H1 (cell line): Measurements from ENCODE around the gene TMEM165. TPM values are rescaled to one million over a fixed set of nuclear protein-coding genes. Genes with fewer than 3 reads are reported as not detected.

Experiments
- USF2 ChIP-seq: IDR thresholded peaks from 2 replicates; pipeline ENCODE4 v1.6.1; 2011; ENCODE audit warnings: low read length, improper control_type of control experiment
- polyA plus RNA-seq, 7 experiments: library from polyadenylated mRNA; depleted of rRNA in 3 of 7; stranded (reverse) in 5 of 7; unstranded in 2 of 7; fragments of >200 nt in 5 of 7; fragments of 200-250 nt in 2 of 7; gene quantifications; 1 replicate in 5 of 7; 2 replicates in 1 of 7; 4 replicates in 1 of 7; pipeline versions ENCODE4 v1.2.1 to v1.2.3, GENCODE V29; 2011 to 2013; ENCODE audit warnings: missing spikeins in 2 of 7, mixed read lengths in 2 of 7
- total RNA-seq: library from RNA; stranded (reverse); fragmentation: NEBNext Ultra II Directional; extraction: Animal tissue kit (Norgen Biotek cat#: 25700); gene quantifications from 2 replicates; pipeline ENCODE4 v1.2.1, GENCODE V29; 2021
- TF ChIP-seq, protein P1 (sequence below): IDR thresholded peaks from 2 replicates; pipeline ENCODE4 v1.6.1; 2012; ENCODE audit warnings: low read length, inconsistent platforms

Gene TMEM165
- total and polyA plus RNA-seq, 2 of the 8 experiments (the other 6 are each of a cell fraction or from before 2014, with no cell fraction given) = 85.5 to 125 TPM

DNA sequence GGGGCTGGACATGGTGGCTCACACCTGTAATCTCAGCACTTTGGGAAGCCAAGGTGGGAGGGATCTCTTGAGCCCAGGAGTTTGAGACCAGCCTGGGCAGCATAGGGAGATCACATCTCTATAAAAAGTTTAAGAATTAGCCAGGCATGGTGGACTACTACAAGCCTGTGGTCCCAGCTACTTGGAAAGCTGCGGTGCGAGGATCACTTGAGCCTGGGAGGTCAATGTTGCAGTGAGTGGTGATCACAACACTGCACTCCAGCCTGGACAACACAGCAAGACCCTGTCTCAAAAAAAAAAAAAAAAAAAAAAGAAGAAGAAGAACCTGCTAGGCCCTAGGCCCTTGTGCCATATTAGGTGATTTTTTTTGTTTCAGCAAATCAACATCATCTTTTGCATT, 37.5 kb upstream of the TMEM165 start (continued):
- TF ChIP-seq, protein P1, sequence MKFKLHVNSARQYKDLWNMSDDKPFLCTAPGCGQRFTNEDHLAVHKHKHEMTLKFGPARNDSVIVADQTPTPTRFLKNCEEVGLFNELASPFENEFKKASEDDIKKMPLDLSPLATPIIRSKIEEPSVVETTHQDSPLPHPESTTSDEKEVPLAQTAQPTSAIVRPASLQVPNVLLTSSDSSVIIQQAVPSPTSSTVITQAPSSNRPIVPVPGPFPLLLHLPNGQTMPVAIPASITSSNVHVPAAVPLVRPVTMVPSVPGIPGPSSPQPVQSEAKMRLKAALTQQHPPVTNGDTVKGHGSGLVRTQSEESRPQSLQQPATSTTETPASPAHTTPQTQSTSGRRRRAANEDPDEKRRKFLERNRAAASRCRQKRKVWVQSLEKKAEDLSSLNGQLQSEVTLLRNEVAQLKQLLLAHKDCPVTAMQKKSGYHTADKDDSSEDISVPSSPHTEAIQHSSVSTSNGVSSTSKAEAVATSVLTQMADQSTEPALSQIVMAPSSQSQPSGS = no peak
- no peak for TF ChIP-seq USF2
